ENCODE measurements around the gene FOXO6.

The FOXO6 gene

GRCh38 chr1:41367288-41367642, 6.0 kb downstream of the FOXO6 start:
- DNase-seq (ENCODE audit: low spot score) = no peak

GRCh38 chr1:41368366-41368765, 7.1 kb downstream of the FOXO6 start:
- no peak for DNase-seq (ENCODE audit: low spot score)

- DNase-seq (ENCODE audit: low spot score) = no peak
Observed at GRCh38 chr1:41368801-41369200, 7.6 kb downstream of the FOXO6 start.

GRCh38 chr1:41369531-41369930, 8.3 kb downstream of the FOXO6 start:
- DNase-seq (ENCODE audit: low spot score) = no peak

- DNase-seq (ENCODE audit: low spot score) = no peak
Observed at GRCh38 chr1:41370225-41370624, 9.0 kb downstream of the FOXO6 start.

GRCh38 chr1:41370756-41371420, 9.7 kb downstream of the FOXO6 start:
- no peak for DNase-seq (ENCODE audit: low spot score)

- DNase-seq (ENCODE audit: low spot score) = no peak
Observed at GRCh38 chr1:41371630-41372599, 10.7 kb downstream of the FOXO6 start.

GRCh38 chr1:41372600-41372993, 11.4 kb downstream of the FOXO6 start:
- DNase-seq (ENCODE audit: low spot score) = no peak

- DNase-seq (ENCODE audit: low spot score) = no peak
Observed at GRCh38 chr1:41373373-41373772, 12.1 kb downstream of the FOXO6 start.

GRCh38 chr1:41374711-41375110, 13.5 kb downstream of the FOXO6 start:
- no peak for DNase-seq (ENCODE audit: low spot score)

GRCh38 chr1:41377397-41377796, 16.2 kb downstream of the FOXO6 start:
- DNase-seq (ENCODE audit: low spot score) = no peak

GRCh38 chr1:41378222-41378621, 17.0 kb downstream of the FOXO6 start:
- no peak for DNase-seq (ENCODE audit: low spot score)

- no peak for DNase-seq (ENCODE audit: low spot score)
Observed at GRCh38 chr1:41378999-41379737, 17.9 kb downstream of the FOXO6 start.

- no peak for DNase-seq (ENCODE audit: low spot score)
Observed at GRCh38 chr1:41379738-41380130, 18.5 kb downstream of the FOXO6 start.

- no peak for DNase-seq (ENCODE audit: low spot score)
Observed at GRCh38 chr1:41380195-41380594, 19.0 kb downstream of the FOXO6 start.

- no peak for DNase-seq (ENCODE audit: low spot score)
Observed at GRCh38 chr1:41380979-41381691, 19.9 kb downstream of the FOXO6 start.

- no peak for DNase-seq (ENCODE audit: low spot score)
Observed at GRCh38 chr1:41381692-41382479, 20.7 kb downstream of the FOXO6 start.

- DNase-seq (ENCODE audit: low spot score) = no peak
Observed at GRCh38 chr1:41382480-41383090, 21.4 kb downstream of the FOXO6 start.

- peak; percentile 16 for DNase-seq (ENCODE audit: low spot score)
Observed at GRCh38 chr1:41383094-41383852, 22.0 kb downstream of the FOXO6 start.

GRCh38 chr1:41384579-41384978, 23.3 kb downstream of the FOXO6 start:
- DNase-seq (ENCODE audit: low spot score) = no peak

Measured in CD4-positive, alpha-beta T cell treated with Interleukin-6 at 100 ng/mL for 8 hours (primary cell).